GM23338 (cell line): Measurements from ENCODE around the gene UCN2. TPM values are rescaled to one million over a fixed set of nuclear protein-coding genes. Genes with fewer than 3 reads are reported as not detected.

Experiments
- ATAC-seq: fragments of 200-7000 bp; cut with Tn5 transposase; 3 replicates; pipeline ENCODE4 v1.9.1; 2020
- DNase-seq: peaks from one replicate; pipeline ENCODE4 v3.0.0-alpha.2; 2015; ENCODE audit warnings: low spot score
- H2AFZ ChIP-seq: fragments of 200-600 bp; sonication (generic); 2 replicates; pipeline ENCODE4 v1.8.0; 2016; ENCODE audit warnings: antibody characterized with exemption, mild to moderate bottlenecking, moderate library complexity
- H3F3A ChIP-seq: fragments of 200-600 bp; sonication (generic); replicated peaks from 2 replicates; pipeline ENCODE4 v1.8.0; 2017; ENCODE audit warnings: antibody characterized with exemption, mixed run types, low read depth
- H3K27ac ChIP-seq: fragments of 200-600 bp; sonication (generic); 2 replicates; pipeline ENCODE4 v1.6.1; 2016; ENCODE audit warnings: low read depth
- H3K27me3 ChIP-seq: fragments of 200-600 bp; sonication (generic); 2 replicates; pipeline ENCODE4 v1.8.0; 2016; ENCODE audit warnings: mild to moderate bottlenecking, mixed run types, moderate library complexity; ENCODE audit not compliant: insufficient read depth
- H3K36me3 ChIP-seq: fragments of 200-600 bp; sonication (generic); 2 replicates; pipeline ENCODE4 v1.8.0; 2016; ENCODE audit warnings: mild to moderate bottlenecking; ENCODE audit not compliant: insufficient read depth
- H3K4me1 ChIP-seq: fragments of 200-600 bp; sonication (generic); 2 replicates; pipeline ENCODE4 v1.8.0; 2016; ENCODE audit warnings: mild to moderate bottlenecking, moderate library complexity; ENCODE audit not compliant: insufficient read depth
- H3K4me2 ChIP-seq: fragments of 200-600 bp; sonication (generic); 2 replicates; pipeline ENCODE4 v1.7.1; 2017; ENCODE audit warnings: mixed run types
- H3K4me3 ChIP-seq: fragments of 200-600 bp; sonication (generic); 2 replicates; pipeline ENCODE4 v1.6.1; 2016; ENCODE audit warnings: mixed run types
- H3K79me2 ChIP-seq: fragments of 200-600 bp; sonication (generic); replicated peaks from 2 replicates; pipeline ENCODE4 v1.8.0; 2017; ENCODE audit warnings: mild to moderate bottlenecking; ENCODE audit not compliant: insufficient read depth
- H3K9me2 ChIP-seq: fragments of 200-600 bp; sonication (generic); 2 replicates; pipeline ENCODE4 v1.8.0; 2017; ENCODE audit not compliant: insufficient read depth
- H4K20me1 ChIP-seq: fragments of 200-600 bp; sonication (generic); replicated peaks from 2 replicates; pipeline ENCODE4 v1.8.0; 2017; ENCODE audit warnings: mild to moderate bottlenecking; ENCODE audit not compliant: insufficient read depth
- H3K27ac Mint-ChIP-seq: 2 replicates; pipeline ENCODE4 v1.8.0; 2020; ENCODE audit warnings: inconsistent platforms, mild to moderate bottlenecking, moderate library complexity, mixed read lengths
- H3K27me3 Mint-ChIP-seq: 3 replicates; pipeline ENCODE4 v1.8.0; 2022; ENCODE audit warnings: low read depth, mild to moderate bottlenecking, moderate library complexity, mixed read lengths, inconsistent platforms; ENCODE audit not compliant: insufficient read depth, poor library complexity
- H3K36me3 Mint-ChIP-seq: 3 replicates; pipeline ENCODE4 v1.8.0; 2021; ENCODE audit warnings: low read depth, mild to moderate bottlenecking, inconsistent platforms, moderate library complexity, mixed read lengths
- H3K4me1 Mint-ChIP-seq: 3 replicates; pipeline ENCODE4 v1.8.0; 2020; ENCODE audit warnings: mild to moderate bottlenecking, inconsistent platforms, mixed read lengths
- H3K4me3 Mint-ChIP-seq: 3 replicates; pipeline ENCODE4 v1.8.0; 2021; ENCODE audit warnings: moderate library complexity, mild to moderate bottlenecking, inconsistent platforms, mixed read lengths
- H3K9me3 Mint-ChIP-seq: 3 replicates; pipeline ENCODE4 v1.8.0; 2020; ENCODE audit warnings: moderate library complexity, mild to moderate bottlenecking, inconsistent platforms, mixed read lengths
- CREB1 ChIP-seq: fragments of 250-450 bp; sonication (Bioruptor Pico); IDR thresholded peaks from 2 replicates; pipeline ENCODE4 v1.5.0; 2020; ENCODE audit warnings: low read depth, mild to moderate bottlenecking, moderate library complexity
- ETS1 ChIP-seq: IDR thresholded peaks from 2 replicates; pipeline ENCODE4 v1.6.1; 2016; ENCODE audit warnings: antibody characterized with exemption
- EZH2 ChIP-seq: fragments of 200-600 bp; sonication (generic); IDR thresholded peaks from one replicate; pipeline ENCODE4 v1.8.0; 2017; ENCODE audit warnings: antibody characterized with exemption, mild to moderate bottlenecking, low read depth; ENCODE audit not compliant: unreplicated experiment
- EZH2phosphoT487 ChIP-seq: fragments of 200-600 bp; sonication (generic); IDR thresholded peaks from one replicate; pipeline ENCODE4 v1.8.1; 2018; ENCODE audit warnings: antibody characterized with exemption; ENCODE audit not compliant: unreplicated experiment
- JUNB ChIP-seq: IDR thresholded peaks from one replicate; pipeline ENCODE4 v1.6.1; 2016; ENCODE audit warnings: antibody characterized with exemption; ENCODE audit not compliant: unreplicated experiment
- NANOG ChIP-seq: IDR thresholded peaks from 2 replicates; pipeline ENCODE4 v1.6.1; 2016; ENCODE audit warnings: antibody characterized with exemption, borderline replicate concordance
- POLR2AphosphoS5 ChIP-seq: IDR thresholded peaks from 2 replicates; pipeline ENCODE4 v1.6.1; 2016; ENCODE audit warnings: antibody characterized with exemption, low read depth
- STAT1 ChIP-seq: IDR thresholded peaks from one replicate; pipeline ENCODE4 v1.6.1; 2016; ENCODE audit warnings: antibody characterized with exemption; ENCODE audit not compliant: unreplicated experiment
- ZNF331 ChIP-seq: fragments of 250-450 bp; sonication (Bioruptor Pico); IDR thresholded peaks from 2 replicates; pipeline ENCODE4 v1.5.0; 2020; ENCODE audit warnings: low read depth, mild to moderate bottlenecking, moderate library complexity
- polyA plus RNA-seq: library from polyadenylated mRNA; unstranded; fragments of >200 nt; fragmentation: Nextera tagmentation; extraction: Ambion mirVana; gene quantifications from 2 replicates; pipeline ENCODE4 v1.2.1, GENCODE V29; 2016
- total RNA-seq: library from RNA; depleted of rRNA; stranded (reverse); fragments of >200 nt; shearing (Covaris generic); gene quantifications from 2 replicates; pipeline ENCODE4 v1.2.3, GENCODE V29; 2014
- TF ChIP-seq, protein P1 (sequence below): IDR thresholded peaks from one replicate; pipeline ENCODE4 v1.6.1; 2018; ENCODE audit warnings: antibody characterized with exemption; ENCODE audit not compliant: unreplicated experiment
- TF ChIP-seq, protein P2 (sequence below): fragments of 250-450 bp; sonication (Bioruptor Pico); IDR thresholded peaks from 2 replicates; pipeline ENCODE4 v1.5.0; 2020; ENCODE audit warnings: mild to moderate bottlenecking, moderate library complexity

The UCN2 gene
- total and polyA plus RNA-seq, 2 experiments from 2014 or later = 0.17 TPM; not detected in 1

DNA sequence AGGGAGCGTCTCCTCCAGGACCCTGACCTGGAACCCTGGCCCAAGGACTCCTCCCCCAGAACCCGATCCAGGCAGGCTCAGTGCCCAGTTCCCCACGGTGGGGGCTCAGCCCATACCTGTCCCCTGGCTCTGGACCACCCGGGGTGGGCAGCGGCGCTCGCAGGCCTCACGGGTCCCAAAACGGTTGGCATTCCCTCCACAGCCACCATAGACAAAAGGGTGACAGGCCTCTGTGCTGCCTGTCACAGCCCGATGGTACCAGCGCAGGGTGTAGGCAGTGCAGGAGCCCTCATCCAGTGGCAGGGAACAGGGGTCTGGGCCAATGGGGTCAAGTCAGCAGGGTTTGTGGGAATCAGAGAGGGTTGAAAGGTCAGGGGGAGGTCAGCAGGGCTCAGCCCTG is 1.1 kb upstream of the UCN2 start:
- no peak overlapping the region for H2AFZ ChIP-seq
- no peaks in the 10 kb centered on the region for H3K79me2 ChIP-seq
- no peaks in the 10 kb centered on the region for H3K9me2 ChIP-seq
- peaks cover 19% of the 10 kb centered on the region; the same call in 1 of the 2 replicates for H3K4me1 ChIP-seq
- no peaks in the 10 kb centered on the region for H3K27me3 ChIP-seq
- DNase-seq (no peak), ATAC-seq (no peak)
- no peaks in the 10 kb centered on the region for H4K20me1 ChIP-seq
- TF ChIP-seq NANOG = no peak
- no peak for TF ChIP-seq JUNB
- TF ChIP-seq EZH2phosphoT487 = no peak
- no peaks in the 10 kb centered on the region; the same call in 2 of the 3 replicates for H3K36me3 Mint-ChIP-seq
- no peak overlapping the region for H3K4me3 Mint-ChIP-seq
- H3K27me3 Mint-ChIP-seq = peaks cover 16% of the 10 kb centered on the region
- no peak overlapping the region for H3K27ac ChIP-seq
- H3K27ac Mint-ChIP-seq = no peak overlapping the region
- H3K4me1 Mint-ChIP-seq = peaks cover 32% of the 10 kb centered on the region
- H3K9me3 Mint-ChIP-seq = no peaks in the 10 kb centered on the region; the same call in 1 of the 3 replicates
- 0 out of 2 replicates have a peak, but pooled peaks cover 3% of the 10 kb centered on the region for H3F3A ChIP-seq
- H3K4me3 ChIP-seq = no peak overlapping the region
- H3K4me2 ChIP-seq = no peak overlapping the region
- no peaks in the 10 kb centered on the region for H3K36me3 ChIP-seq

DNA sequence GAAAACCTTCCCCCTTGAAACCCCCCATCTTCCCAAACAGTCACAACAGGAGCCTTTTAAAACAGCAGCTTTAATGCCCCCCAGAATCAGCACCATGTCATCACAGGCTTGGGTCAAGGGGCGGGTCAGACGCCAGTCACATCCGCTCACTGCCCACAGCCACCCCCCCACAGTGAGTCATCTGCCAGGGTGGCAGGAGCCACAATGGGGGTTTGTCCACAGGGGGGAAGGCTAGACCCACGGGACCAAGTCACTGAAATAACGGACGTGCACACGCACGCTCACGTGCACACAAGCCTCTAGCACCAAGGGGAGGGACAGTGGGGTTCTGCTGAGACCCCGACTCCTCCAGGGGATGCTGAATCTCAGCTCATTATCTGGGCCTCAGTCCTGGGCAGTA is 441 bp upstream of the UCN2 start:
- Histone ChIP-seq H2AFZ (no peak overlapping the region), H3K4me3 (no peak overlapping the region), H3F3A (0 out of 2 replicates have a peak, but pooled peaks cover 3% of the 10 kb centered on the region), H4K20me1 (no peaks in the 10 kb centered on the region), H3K27me3 (no peaks in the 10 kb centered on the region), H3K4me2 (no peak overlapping the region), H3K36me3 (no peaks in the 10 kb centered on the region), H3K4me1 (peaks cover 19% of the 10 kb centered on the region; the same call in 1 of the 2 replicates), H3K9me2 (no peaks in the 10 kb centered on the region), H3K79me2 (no peaks in the 10 kb centered on the region), H3K27ac (no peak overlapping the region)
- Mint-ChIP-seq H3K4me1 (peaks cover 32% of the 10 kb centered on the region), H3K27me3 (peaks cover 16% of the 10 kb centered on the region), H3K9me3 (no peaks in the 10 kb centered on the region; the same call in 1 of the 3 replicates), H3K27ac (no peak overlapping the region), H3K4me3 (no peak overlapping the region), H3K36me3 (no peaks in the 10 kb centered on the region; the same call in 2 of the 3 replicates)
- DNase-seq (no peak), ATAC-seq (no peak)
- TF ChIP-seq EZH2 (no peak), ETS1 (no peak), EZH2phosphoT487 (no peak), JUNB (no peak), ZNF331 (no peak), CREB1 (no peak), POLR2AphosphoS5 (no peak), STAT1 (no peak), NANOG (no peak)
- TF ChIP-seq, protein P1, sequence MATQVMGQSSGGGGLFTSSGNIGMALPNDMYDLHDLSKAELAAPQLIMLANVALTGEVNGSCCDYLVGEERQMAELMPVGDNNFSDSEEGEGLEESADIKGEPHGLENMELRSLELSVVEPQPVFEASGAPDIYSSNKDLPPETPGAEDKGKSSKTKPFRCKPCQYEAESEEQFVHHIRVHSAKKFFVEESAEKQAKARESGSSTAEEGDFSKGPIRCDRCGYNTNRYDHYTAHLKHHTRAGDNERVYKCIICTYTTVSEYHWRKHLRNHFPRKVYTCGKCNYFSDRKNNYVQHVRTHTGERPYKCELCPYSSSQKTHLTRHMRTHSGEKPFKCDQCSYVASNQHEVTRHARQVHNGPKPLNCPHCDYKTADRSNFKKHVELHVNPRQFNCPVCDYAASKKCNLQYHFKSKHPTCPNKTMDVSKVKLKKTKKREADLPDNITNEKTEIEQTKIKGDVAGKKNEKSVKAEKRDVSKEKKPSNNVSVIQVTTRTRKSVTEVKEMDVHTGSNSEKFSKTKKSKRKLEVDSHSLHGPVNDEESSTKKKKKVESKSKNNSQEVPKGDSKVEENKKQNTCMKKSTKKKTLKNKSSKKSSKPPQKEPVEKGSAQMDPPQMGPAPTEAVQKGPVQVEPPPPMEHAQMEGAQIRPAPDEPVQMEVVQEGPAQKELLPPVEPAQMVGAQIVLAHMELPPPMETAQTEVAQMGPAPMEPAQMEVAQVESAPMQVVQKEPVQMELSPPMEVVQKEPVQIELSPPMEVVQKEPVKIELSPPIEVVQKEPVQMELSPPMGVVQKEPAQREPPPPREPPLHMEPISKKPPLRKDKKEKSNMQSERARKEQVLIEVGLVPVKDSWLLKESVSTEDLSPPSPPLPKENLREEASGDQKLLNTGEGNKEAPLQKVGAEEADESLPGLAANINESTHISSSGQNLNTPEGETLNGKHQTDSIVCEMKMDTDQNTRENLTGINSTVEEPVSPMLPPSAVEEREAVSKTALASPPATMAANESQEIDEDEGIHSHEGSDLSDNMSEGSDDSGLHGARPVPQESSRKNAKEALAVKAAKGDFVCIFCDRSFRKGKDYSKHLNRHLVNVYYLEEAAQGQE = no peak
- TF ChIP-seq, protein P2, sequence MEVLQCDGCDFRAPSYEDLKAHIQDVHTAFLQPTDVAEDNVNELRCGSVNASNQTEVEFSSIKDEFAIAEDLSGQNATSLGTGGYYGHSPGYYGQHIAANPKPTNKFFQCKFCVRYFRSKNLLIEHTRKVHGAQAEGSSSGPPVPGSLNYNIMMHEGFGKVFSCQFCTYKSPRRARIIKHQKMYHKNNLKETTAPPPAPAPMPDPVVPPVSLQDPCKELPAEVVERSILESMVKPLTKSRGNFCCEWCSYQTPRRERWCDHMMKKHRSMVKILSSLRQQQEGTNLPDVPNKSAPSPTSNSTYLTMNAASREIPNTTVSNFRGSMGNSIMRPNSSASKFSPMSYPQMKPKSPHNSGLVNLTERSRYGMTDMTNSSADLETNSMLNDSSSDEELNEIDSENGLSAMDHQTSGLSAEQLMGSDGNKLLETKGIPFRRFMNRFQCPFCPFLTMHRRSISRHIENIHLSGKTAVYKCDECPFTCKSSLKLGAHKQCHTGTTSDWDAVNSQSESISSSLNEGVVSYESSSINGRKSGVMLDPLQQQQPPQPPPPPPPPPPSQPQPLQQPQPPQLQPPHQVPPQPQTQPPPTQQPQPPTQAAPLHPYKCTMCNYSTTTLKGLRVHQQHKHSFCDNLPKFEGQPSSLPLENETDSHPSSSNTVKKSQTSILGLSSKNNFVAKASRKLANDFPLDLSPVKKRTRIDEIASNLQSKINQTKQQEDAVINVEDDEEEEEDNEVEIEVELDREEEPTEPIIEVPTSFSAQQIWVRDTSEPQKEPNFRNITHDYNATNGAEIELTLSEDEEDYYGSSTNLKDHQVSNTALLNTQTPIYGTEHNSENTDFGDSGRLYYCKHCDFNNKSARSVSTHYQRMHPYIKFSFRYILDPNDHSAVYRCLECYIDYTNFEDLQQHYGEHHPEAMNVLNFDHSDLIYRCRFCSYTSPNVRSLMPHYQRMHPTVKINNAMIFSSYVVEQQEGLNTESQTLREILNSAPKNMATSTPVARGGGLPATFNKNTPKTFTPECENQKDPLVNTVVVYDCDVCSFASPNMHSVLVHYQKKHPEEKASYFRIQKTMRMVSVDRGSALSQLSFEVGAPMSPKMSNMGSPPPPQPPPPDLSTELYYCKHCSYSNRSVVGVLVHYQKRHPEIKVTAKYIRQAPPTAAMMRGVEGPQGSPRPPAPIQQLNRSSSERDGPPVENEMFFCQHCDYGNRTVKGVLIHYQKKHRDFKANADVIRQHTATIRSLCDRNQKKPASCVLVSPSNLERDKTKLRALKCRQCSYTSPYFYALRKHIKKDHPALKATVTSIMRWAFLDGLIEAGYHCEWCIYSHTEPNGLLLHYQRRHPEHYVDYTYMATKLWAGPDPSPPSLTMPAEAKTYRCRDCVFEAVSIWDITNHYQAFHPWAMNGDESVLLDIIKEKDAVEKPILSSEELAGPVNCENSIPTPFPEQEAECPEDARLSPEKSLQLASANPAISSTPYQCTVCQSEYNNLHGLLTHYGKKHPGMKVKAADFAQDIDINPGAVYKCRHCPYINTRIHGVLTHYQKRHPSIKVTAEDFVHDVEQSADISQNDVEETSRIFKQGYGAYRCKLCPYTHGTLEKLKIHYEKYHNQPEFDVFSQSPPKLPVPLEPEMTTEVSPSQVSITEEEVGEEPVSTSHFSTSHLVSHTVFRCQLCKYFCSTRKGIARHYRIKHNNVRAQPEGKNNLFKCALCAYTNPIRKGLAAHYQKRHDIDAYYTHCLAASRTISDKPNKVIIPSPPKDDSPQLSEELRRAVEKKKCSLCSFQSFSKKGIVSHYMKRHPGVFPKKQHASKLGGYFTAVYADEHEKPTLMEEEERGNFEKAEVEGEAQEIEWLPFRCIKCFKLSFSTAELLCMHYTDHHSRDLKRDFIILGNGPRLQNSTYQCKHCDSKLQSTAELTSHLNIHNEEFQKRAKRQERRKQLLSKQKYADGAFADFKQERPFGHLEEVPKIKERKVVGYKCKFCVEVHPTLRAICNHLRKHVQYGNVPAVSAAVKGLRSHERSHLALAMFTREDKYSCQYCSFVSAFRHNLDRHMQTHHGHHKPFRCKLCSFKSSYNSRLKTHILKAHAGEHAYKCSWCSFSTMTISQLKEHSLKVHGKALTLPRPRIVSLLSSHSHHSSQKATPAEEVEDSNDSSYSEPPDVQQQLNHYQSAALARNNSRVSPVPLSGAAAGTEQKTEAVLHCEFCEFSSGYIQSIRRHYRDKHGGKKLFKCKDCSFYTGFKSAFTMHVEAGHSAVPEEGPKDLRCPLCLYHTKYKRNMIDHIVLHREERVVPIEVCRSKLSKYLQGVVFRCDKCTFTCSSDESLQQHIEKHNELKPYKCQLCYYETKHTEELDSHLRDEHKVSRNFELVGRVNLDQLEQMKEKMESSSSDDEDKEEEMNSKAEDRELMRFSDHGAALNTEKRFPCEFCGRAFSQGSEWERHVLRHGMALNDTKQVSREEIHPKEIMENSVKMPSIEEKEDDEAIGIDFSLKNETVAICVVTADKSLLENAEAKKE (CRISPR knock-in tag) = no peak
